Nephron (organoid): ENCODE data around the gene LARP4.

Experiments
- H3K27ac Mint-ChIP-seq, 3 experiments: 2 replicates each; pipeline ENCODE4 v1.8.0; 2020; ENCODE audit warnings: mixed read lengths in 3 of 3, mild to moderate bottlenecking in 2 of 3, moderate library complexity in 1 of 3
- H3K27me3 Mint-ChIP-seq: 2 replicates; pipeline ENCODE4 v1.8.0; 2021; ENCODE audit warnings: low read depth, mild to moderate bottlenecking, moderate library complexity, mixed read lengths
- H3K36me3 Mint-ChIP-seq: 2 replicates; pipeline ENCODE4 v1.8.0; 2020; ENCODE audit warnings: low read depth, mixed read lengths
- H3K4me1 Mint-ChIP-seq: 2 replicates; pipeline ENCODE4 v1.8.0; 2020; ENCODE audit warnings: mixed read lengths
- H3K4me3 Mint-ChIP-seq, 3 experiments: 2 replicates each; pipeline ENCODE4 v1.8.0; 2020; ENCODE audit warnings: mild to moderate bottlenecking in 3 of 3, mixed read lengths in 3 of 3, moderate library complexity in 2 of 3
- H3K9me3 Mint-ChIP-seq: 2 replicates; pipeline ENCODE4 v1.8.0; 2020; ENCODE audit warnings: mixed read lengths
- CTCF ChIP-seq, 3 experiments: fragments of 200-600 bp; sonication (generic); IDR thresholded peaks; one replicate each; pipeline ENCODE4 v1.5.0; 2021; ENCODE audit warnings: antibody characterized with exemption in 3 of 3; ENCODE audit not compliant: unreplicated experiment in 3 of 3

The LARP4 gene

GRCh38 chr12:50400638-50401499 is at the start of gene LARP4:
TSS of gene LARP4 (plus strand) at chr12:50400885. CDS start at chr12:50401011, 126 bp downstream.
- no peak for TF ChIP-seq CTCF (IDR thresholded peaks at IDR 0.05; ENCODE audit: unreplicated experiment in 3 of 3)

GRCh38 chr12:50351120-50352043 is 49.3 kb upstream of the LARP4 start:
- TF ChIP-seq CTCF (IDR thresholded peaks at IDR 0.05; ENCODE audit: unreplicated experiment in 3 of 3), result no peak
- no peaks in the 10 kb centered on the region for H3K36me3 Mint-ChIP-seq
- H3K4me1 Mint-ChIP-seq, result peaks cover 6% of the 10 kb centered on the region
- H3K27me3 Mint-ChIP-seq, result peaks cover 4% of the 10 kb centered on the region
- no peaks in the 10 kb centered on the region for H3K9me3 Mint-ChIP-seq
- H3K27ac Mint-ChIP-seq, result no peak overlapping the region
- no peak overlapping the region for H3K4me3 Mint-ChIP-seq

More at GRCh38 chr12:50400638-50401499, at the start of gene LARP4:
- H3K27me3 Mint-ChIP-seq, result peaks cover 4% of the 10 kb centered on the region
- no peaks in the 10 kb centered on the region for H3K9me3 Mint-ChIP-seq
- no peaks in the 10 kb centered on the region for H3K36me3 Mint-ChIP-seq
- H3K4me3 Mint-ChIP-seq, result peak within 1 kb of the TSS; percentile 98 to 100 (median 99)
- H3K27ac Mint-ChIP-seq, result peak within 1 kb of the TSS; percentile 99
- peaks cover 23% of the 10 kb centered on the region for H3K4me1 Mint-ChIP-seq

- Mint-ChIP-seq H3K4me1 (peaks cover 6% of the 10 kb centered on the region), H3K27ac (no peak overlapping the region), H3K27me3 (peaks cover 4% of the 10 kb centered on the region), H3K4me3 (no peak overlapping the region), H3K36me3 (no peaks in the 10 kb centered on the region), H3K9me3 (no peaks in the 10 kb centered on the region)
- no peak for TF ChIP-seq CTCF (IDR thresholded peaks at IDR 0.05; ENCODE audit: unreplicated experiment in 3 of 3)
Measured at GRCh38 chr12:50353404-50353803, 47.3 kb upstream of the LARP4 start.

- Mint-ChIP-seq H3K27ac (no peak overlapping the region), H3K4me3 (no peak overlapping the region), H3K36me3 (no peaks in the 10 kb centered on the region), H3K27me3 (peaks cover 2% of the 10 kb centered on the region), H3K9me3 (no peaks in the 10 kb centered on the region), H3K4me1 (peaks cover 4% of the 10 kb centered on the region)
- no peak for TF ChIP-seq CTCF (IDR thresholded peaks at IDR 0.05; ENCODE audit: unreplicated experiment in 3 of 3)
Measured at GRCh38 chr12:50353869-50354593, 46.7 kb upstream of the LARP4 start.

DNA sequence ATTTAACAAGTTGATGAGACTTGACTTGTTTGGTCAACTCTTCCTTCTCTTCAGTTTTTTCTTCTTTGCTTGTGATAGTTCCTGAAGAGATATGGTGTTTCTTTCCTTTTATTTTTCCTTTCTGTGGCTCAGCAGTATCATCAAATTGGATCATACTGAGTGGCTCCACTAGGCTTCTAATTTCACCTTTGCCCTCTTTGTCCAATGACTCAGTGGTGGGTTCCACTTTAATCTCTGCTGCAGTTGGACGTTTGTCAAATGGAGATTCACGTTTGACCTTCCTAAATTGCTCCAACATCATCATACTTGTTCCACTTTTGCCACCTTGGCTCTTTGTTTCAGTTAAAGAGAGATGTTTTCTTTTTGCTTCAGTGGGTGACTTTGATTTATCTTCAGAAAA is 45.8 kb upstream of the LARP4 start:
- no peaks in the 10 kb centered on the region for H3K36me3 Mint-ChIP-seq
- no peak overlapping the region for H3K27ac Mint-ChIP-seq
- H3K27me3 Mint-ChIP-seq, result no peaks in the 10 kb centered on the region
- H3K4me3 Mint-ChIP-seq, result no peak overlapping the region
- TF ChIP-seq CTCF (IDR thresholded peaks at IDR 0.05; ENCODE audit: unreplicated experiment in 3 of 3), result no peak
- no peaks in the 10 kb centered on the region for H3K9me3 Mint-ChIP-seq
- no peaks in the 10 kb centered on the region for H3K4me1 Mint-ChIP-seq
